ENCODE results near the gene STARD13. TPM values are rescaled to one million over a fixed set of nuclear protein-coding genes. Genes with fewer than 3 reads are reported as not detected.
"Not testable (repeated sequence)": the region's sequence is repeated elsewhere in the genome, so short reads cannot be mapped to it uniquely, and the experiment has no call there.

STARD13 gene
- total and polyA plus RNA-seq, 9 donors = 7.2 to 31.5 (median 14.0) TPM

DNA sequence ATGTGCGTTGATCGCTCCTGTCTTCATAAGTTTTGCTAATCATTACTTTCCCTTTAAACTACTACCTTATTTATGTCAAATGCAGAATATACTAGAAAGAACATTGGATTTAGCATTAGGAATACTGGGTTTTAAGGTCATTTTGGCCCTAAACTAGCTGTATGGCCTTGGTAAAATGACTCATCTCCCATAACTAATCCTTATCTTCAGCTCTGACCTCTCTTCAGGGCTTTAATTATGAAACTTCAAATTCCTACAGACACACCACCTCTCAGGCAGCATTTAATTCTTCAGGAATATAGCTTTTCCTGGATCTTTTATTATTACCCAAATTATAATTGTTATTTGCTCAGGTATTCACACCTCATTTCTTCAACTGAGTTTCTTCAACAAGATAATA, 121.2 kb downstream of the STARD13 start:
- WGBS, 3 donors = 90 to 94% (median 91%) methylated on average over 2 of the region's 2 CpGs
- no peaks in the 10 kb centered on the region for H3K36me3 ChIP-seq
- no peak for TF ChIP-seq EP300 (IDR thresholded peaks at IDR 0.05)
- intact Hi-C loops (cut with DNase I) = no loop called here
- H3K27ac ChIP-seq = no peak overlapping the region
- no peak for DNase-seq
- H3K9me3 ChIP-seq = no peaks in the 10 kb centered on the region
- peaks cover 11% of the 10 kb centered on the region for H3K4me1 ChIP-seq (ENCODE audit: insufficient read depth)
- no peaks in the 10 kb centered on the region for H3K27me3 ChIP-seq
- H3K4me3 ChIP-seq = no peak overlapping the region

DNA sequence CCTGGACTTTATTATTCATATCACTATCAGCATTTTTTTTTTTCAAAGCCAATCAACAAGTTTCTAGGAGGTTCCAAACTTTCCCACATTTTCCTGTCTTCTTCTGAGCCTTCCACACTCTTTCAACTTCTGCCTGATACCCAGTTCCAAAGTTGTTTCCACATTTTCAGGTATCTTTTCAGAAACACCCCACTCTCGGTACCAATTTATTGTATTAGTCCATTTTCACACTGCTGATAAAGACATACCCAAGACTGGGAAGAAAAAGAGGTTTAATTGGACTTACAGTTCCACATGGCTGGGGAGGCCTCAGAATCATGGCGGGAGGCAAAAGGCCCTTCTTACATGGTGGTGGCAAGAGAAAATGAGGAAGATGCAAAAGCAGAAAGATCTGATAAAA, 122.8 kb downstream of the STARD13 start:
- H3K36me3 ChIP-seq; H3K27ac ChIP-seq; H3K27me3 ChIP-seq; DNase-seq; intact Hi-C loops (cut with DNase I); H3K4me1 ChIP-seq (ENCODE audit: insufficient read depth); H3K9me3 ChIP-seq; H3K4me3 ChIP-seq: not testable (repeated sequence)
- 92 to 96% (median 94%) methylated on average over 2 of the region's 2 CpGs for WGBS, 3 donors

DNA sequence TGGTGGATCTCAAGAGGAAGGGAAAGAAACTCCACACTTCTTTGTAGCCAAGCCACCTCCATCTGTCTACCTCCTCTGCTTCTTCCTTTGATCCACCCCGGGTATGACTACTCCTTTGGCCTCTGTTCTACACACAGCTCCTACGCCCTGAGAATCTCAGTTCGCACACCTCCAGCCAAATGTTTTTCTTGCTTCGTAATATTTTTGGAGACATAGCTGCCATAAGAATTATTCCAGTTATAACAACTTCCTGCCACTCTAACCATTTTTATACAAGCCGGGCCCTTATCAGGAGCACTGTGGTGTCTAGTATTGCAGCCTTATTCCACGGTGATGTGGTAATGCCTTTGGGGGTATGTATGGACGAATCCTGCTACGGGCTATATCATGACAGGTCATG, 126.7 kb downstream of the STARD13 start:
- no peaks in the 10 kb centered on the region for H3K27me3 ChIP-seq
- no peaks in the 10 kb centered on the region for H3K9me3 ChIP-seq
- H3K36me3 ChIP-seq = no peaks in the 10 kb centered on the region
- no peak for DNase-seq
- TF ChIP-seq, protein P1, sequence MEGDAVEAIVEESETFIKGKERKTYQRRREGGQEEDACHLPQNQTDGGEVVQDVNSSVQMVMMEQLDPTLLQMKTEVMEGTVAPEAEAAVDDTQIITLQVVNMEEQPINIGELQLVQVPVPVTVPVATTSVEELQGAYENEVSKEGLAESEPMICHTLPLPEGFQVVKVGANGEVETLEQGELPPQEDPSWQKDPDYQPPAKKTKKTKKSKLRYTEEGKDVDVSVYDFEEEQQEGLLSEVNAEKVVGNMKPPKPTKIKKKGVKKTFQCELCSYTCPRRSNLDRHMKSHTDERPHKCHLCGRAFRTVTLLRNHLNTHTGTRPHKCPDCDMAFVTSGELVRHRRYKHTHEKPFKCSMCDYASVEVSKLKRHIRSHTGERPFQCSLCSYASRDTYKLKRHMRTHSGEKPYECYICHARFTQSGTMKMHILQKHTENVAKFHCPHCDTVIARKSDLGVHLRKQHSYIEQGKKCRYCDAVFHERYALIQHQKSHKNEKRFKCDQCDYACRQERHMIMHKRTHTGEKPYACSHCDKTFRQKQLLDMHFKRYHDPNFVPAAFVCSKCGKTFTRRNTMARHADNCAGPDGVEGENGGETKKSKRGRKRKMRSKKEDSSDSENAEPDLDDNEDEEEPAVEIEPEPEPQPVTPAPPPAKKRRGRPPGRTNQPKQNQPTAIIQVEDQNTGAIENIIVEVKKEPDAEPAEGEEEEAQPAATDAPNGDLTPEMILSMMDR (IDR thresholded peaks at IDR 0.05) = no peak
- no peak for TF ChIP-seq EP300 (IDR thresholded peaks at IDR 0.05)
- TF ChIP-seq POLR2A (IDR thresholded peaks at IDR 0.05) = no peak
- 85 to 90% (median 87%) methylated on average over 8 of the region's 8 CpGs for WGBS, 3 donors
- intact Hi-C loops (cut with DNase I) = no loop called here
- H3K4me1 ChIP-seq (ENCODE audit: insufficient read depth) = peaks cover 3% of the 10 kb centered on the region
- no peak overlapping the region for H3K27ac ChIP-seq
- H3K4me3 ChIP-seq = no peak overlapping the region

DNA sequence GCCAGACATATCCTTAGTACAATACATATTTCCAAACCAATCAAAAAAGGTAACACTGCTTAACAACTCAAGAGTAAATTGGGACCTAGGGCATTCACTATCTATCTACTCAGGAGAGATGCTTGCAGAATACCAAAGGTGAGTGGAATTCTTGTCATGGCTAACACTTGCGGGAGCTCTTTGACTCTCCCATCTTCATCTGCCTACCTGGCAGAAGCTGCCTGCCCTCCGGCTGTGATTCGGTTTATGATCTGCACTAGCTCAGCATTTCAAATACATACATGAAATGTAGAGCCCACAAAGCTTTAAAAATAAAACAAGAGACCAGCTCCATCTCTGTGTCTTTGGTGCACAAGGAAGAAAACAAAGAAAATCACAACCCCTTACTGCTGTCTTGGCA, 127.3 kb downstream of the STARD13 start:
- TF ChIP-seq POLR2A (IDR thresholded peaks at IDR 0.05) = no peak
- TF ChIP-seq, protein P1 (IDR thresholded peaks at IDR 0.05) = no peak
- Histone ChIP-seq H3K27me3 (no peaks in the 10 kb centered on the region), H3K9me3 (no peaks in the 10 kb centered on the region), H3K4me1 (ENCODE audit: insufficient read depth) (peaks cover 4% of the 10 kb centered on the region), H3K27ac (no peak overlapping the region), H3K36me3 (no peaks in the 10 kb centered on the region), H3K4me3 (no peak overlapping the region)
- no peak for DNase-seq
- intact Hi-C loops (cut with DNase I) = no loop called here
- WGBS, 3 donors = 94 to 98% (median 96%) methylated on average over 3 of the region's 3 CpGs

DNA sequence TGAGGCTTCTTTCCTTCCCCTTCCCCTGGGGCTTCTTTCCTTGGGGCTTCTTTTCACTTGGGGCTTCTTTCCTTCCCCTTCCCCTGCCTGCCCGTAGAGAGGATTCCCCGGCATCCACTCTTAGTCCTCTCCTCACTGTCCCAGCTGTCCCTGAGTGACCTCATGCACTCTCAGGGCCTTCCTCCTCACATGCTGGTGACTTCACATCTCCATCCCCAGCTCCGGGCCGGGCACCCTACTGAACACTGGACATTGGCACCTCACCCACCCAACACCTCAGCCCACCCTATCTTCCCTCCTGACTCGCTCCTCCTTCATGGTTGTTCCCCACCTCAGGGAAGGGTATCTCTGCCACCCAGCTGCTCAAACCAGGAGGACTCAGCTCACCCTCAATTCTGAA, 130.6 kb downstream of the STARD13 start:
- Histone ChIP-seq H3K4me3 (no peak overlapping the region), H3K27ac (no peak overlapping the region), H3K9me3 (no peaks in the 10 kb centered on the region), H3K27me3 (no peaks in the 10 kb centered on the region), H3K36me3 (no peaks in the 10 kb centered on the region), H3K4me1 (ENCODE audit: insufficient read depth) (peaks cover 8% of the 10 kb centered on the region)
- WGBS, 3 donors = 88 to 93% (median 89%) methylated on average over 5 of the region's 5 CpGs
- TF ChIP-seq, protein P1 (IDR thresholded peaks at IDR 0.05) = no peak
- TF ChIP-seq EP300 (IDR thresholded peaks at IDR 0.05) (no peak), POLR2A (IDR thresholded peaks at IDR 0.05) (no peak)
- intact Hi-C loops (cut with DNase I) = no loop called here
- no peak for DNase-seq
